Right renal cortex interstitium (tissue), 3 donors: Measurements from ENCODE around the gene DPEP2. TPM values are rescaled to one million over a fixed set of nuclear protein-coding genes. Genes with fewer than 3 reads are reported as not detected.
A peak's percentile ranks its signal among the peaks of the same experiment; 100 is the strongest.
"Not testable (repeated sequence)": the region's sequence is repeated elsewhere in the genome, so short reads cannot be mapped to it uniquely, and the experiment has no call there.

Experiments used
- DNase-seq, 3 donors: peaks; one replicate each; pipeline ENCODE4 v3.0.0-alpha.2; 2013; ENCODE audit warnings: low read depth in 3 of 3, low spot score in 2 of 3
- polyA plus RNA-seq, 3 donors: library from polyadenylated mRNA; unstranded; fragments of 120-200 nt; gene quantifications; one replicate each; pipeline ENCODE4 v1.2.1, GENCODE V29; 2013; ENCODE audit not compliant: insufficient read length in 3 of 3

The DPEP2 gene, protein sequence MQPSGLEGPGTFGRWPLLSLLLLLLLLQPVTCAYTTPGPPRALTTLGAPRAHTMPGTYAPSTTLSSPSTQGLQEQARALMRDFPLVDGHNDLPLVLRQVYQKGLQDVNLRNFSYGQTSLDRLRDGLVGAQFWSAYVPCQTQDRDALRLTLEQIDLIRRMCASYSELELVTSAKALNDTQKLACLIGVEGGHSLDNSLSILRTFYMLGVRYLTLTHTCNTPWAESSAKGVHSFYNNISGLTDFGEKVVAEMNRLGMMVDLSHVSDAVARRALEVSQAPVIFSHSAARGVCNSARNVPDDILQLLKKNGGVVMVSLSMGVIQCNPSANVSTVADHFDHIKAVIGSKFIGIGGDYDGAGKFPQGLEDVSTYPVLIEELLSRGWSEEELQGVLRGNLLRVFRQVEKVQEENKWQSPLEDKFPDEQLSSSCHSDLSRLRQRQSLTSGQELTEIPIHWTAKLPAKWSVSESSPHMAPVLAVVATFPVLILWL
- 1 to 10 TPM in 1 of 3 donors, under 1 TPM in 2; 0.57 to 1.0 (median 0.71) TPM for polyA plus RNA-seq

DNA sequence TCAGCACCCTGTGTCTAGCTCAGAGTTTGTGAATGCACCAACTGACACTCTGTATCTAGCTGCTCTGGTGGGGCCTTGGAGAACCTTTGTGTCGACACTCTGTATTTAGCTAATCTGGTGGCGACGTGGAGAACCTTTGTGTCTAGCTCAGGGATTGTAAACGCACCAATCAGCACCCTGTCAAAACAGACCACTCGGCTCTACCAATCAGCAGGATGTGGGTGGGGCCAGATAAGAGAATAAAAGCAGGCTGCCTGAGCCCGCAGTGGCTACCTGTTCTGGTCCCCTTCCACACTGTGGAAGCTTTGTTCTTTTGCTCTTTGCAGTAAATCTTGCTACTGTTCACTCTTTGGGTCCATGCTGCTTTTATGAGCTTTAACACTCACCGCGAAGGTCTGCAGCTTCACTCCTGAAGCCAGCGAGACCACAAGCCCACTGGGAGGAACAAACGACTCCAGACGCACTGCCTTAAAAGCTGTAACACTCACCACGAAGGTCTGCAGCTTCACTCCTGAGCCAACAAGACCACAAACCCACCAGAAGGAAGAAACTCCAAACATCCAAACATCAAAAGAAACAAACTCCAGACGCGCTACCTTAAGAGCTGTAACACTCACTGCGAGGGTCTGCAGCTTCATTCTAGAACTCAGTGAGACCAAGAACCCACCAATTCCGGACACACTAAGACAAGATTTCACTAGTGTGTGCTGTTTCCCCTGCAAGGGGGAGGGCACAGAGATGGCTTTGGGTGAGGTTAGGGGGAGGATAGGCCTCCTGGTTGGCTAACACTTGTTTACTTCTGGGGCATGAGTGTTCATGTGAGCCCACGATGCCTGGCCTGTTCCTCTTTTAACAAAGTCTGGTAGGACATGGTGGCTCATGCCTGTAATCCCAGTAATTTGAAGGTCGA, at the start of gene DPEP2:
Gene DPEP2 (minus strand): TSS at position 706 of the 910 bp plus-strand sequence. CDS start 6,272 bp downstream, outside the sequence.
- not testable (repeated sequence) for DNase-seq

DNA sequence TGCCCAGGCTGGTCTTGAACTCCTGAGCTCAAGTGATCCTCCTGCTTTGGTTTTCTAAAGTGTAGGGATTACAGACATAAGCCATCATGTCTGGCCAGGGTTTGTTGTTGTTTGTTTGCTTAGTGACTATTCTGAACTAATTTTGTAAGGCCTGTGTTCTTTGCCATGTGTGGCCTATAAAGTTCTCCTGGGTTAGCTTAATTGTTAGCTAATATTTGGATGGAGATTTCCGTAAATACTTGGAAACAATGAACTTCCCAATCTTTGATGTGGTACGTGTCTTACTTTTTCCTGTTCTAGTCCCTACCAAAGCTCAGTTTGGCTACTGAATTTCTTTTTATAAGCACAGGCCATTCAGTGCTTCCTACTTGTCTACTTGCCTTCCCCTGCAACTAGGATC, 48.7 kb upstream of the DPEP2 start:
- DNase-seq: no peak

DNA sequence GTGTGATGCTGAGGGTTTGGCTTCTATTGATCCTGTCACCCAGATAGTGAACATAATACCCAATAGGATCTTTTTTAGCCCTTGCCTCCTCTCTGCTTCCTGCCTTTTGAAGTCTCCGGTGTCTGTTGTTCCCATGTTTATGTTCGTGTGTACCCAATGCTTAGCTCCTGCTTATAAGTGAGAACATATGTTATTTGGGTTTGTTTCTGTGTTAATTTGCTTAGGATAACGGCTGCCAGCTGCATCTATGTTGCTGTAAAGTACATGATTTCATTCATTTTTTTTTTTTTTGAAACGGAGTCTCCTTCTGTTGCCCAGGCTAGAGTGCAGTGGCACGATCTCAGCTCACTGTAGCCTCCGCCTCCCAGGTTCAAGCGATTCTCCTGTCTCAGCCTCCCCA, 46.8 kb upstream of the DPEP2 start:
- DNase-seq: no peak

DNA sequence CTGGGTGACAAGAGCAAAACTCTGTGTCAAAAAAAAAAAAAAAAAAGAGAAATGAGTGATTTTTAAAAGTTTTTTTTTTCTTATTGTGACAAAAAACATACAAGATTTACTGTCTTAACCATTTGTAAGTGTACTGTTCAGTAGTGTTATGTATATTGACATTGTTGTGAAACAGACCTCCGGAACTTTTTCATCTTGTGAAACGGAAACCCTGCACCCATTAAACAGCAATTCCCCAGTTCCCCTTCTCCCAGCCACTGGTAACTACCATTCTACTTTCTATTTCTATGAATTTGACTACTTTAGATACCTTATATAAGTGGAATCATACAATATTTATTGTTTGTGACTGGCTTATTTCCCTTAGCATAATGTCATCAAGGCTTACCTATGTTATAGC, 42.5 kb upstream of the DPEP2 start:
- no peak for DNase-seq

DNA sequence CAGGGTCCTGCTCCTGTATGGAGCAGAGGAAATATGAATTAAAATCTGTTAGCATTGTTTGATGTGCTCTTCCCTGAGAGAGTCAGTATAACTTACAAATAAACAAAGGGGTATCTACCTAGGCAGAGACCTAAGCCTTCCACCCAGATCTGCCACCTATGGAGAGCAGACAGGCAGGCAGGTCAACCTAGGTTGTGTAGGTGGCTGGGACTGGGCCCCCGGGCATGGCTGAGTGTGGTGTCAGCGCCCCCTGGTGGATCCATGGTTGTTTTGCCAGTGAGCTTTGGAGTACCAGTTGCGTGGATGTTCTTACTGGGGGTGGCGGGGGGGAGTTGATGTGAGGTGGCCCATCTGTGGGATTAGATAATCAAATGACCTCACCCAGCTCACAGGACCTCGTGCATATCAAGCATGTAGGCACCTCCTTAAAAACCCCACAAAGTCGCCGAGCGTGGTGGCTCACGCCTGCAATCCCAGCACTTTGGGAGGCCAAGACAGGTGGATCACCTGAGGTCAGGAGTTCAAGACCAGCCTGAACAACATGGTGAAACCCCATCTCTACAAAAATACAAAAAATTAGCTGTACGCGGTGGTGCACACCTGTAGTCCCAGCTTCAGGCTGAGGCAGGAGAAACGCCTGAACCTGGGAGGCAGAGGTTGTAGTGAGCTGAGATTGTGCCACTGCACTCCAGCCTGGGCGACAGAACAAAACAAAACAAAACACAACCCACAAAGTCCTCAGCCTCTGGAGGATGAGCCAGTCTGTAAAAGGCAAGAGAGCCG, 41.4 kb upstream of the DPEP2 start:
- no peak for DNase-seq

DNA sequence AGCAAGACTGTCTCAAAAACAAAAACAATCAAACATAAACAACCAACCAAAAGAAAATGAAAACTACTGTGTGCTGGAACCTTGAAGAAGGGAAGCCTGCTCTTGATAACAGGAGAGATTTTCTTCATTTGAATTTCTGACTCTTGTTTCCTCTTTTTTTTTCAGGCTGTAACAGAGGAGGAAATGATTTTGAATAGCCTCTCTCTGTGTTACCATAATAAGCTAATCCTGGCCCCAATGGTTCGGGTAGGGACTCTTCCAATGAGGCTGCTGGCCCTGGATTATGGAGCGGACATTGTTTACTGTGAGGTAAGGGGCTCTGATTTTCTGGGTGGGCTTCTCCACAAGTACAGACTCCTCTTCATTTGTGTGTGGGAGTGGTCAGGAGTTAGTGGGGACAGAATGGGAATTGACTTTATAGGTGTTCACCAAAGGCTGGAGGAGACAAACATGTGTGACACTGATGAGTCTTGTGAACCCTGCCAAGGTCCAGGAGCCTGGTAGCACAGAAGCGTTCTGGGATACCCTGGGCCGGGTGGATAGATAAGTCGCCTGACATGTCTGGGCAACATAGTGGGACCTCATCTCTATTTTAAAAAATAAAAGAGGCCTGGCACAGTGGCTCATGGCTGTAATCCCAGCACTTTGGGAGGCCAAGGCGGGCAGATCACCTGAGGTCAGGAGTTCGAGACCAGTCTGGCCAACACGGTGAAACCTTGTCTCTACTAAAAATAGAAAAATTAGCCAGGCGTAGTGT, 38.7 kb upstream of the DPEP2 start:
- no peak for DNase-seq

DNA sequence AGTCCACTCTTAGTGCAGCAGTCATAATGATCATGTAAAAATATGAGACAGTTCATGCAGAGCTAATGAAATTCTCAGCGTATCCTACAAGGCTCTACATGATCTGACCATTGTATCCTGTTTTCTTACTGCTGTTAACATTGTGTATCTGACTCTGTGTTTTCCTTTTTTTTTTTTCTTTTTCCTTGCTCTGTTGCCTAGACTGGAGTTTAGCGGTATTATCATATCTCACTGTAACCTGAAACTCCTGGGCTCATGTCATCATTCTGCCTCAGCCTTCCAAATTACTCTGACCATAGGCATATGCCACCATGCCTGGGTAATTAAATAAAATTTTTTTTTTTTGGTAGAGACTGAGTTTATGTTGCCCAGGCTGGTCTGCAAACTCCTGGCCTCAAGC, 35.9 kb upstream of the DPEP2 start:
- no peak for DNase-seq

DNA sequence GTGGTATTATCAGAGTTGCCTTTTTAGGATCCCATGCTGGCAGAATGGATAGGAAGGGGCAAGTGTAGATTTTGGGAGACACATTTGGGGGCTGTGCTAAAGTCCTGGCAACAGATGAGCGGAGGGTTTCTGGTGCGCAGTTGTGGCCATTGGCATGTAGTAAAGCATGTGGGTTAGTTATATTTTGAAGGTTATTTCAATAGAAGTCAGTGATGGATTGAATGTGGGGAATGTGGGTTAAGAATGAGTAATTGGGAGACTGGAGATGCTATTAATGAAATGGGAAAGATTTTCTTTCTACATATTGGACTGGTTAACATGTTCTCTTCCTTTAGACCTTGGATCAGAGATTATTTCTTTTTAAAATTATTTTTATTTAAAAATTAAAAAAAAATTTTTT, 33.8 kb upstream of the DPEP2 start:
- no peak for DNase-seq

DNA sequence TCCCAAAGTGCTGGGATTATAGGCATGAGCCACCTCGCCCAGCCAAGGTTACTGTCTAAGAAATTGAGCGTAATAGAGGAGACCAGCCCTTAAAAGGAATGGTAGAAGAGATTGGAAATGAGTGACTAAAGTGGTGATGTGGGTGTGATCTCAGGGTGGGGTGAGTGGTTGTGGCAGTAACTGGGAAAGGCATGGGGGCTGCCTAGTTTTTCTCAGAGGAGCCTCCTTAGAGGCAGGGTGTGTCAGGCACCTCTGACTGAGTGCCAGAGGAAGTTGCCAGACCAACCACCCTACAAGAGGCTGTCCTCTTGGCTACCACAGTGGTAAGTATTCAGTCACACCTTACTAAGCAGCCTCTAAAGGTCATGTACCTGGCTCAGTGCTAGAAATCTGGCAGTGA, 32.7 kb upstream of the DPEP2 start:
- DNase-seq: no peak

DNA sequence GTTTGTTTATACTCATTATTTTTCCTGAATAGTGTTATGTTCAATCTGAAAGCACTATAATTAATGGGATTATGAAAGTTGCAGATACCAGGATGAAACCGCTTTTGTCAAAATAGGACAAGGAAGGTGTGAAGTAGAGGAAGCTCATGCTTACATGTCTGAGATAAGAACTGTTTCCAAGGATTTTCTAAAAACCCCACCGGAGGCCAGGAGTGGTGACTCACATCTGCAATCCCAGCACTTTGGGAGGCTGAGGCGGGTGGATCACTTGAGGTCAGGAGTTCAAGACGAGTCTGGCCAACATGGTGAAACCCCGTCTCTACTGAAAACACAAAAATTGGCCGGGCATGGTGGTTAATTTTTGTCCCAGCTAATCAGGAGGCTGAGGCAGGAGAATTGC, 30.8 kb upstream of the DPEP2 start:
- DNase-seq: not testable (repeated sequence)

DNA sequence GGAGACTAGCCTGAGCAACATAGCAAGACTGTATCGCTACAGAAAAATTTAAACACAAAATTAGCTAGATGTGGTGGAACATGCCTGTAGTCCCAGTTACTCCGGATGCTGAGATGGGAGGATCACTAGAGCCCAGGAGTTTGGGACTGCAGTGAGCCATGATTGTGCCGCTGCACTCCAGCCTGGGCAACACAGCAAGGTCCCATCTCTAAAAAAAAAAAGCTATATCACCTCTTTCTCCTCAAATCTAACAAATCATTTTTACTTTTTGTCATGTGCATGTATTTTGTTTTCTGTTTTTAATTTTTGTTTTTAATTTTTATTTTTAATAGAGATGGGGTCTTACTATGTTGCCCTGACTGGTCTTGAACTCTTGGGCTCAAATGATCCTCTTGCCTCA, 29.7 kb upstream of the DPEP2 start:
- DNase-seq: no peak

DNA sequence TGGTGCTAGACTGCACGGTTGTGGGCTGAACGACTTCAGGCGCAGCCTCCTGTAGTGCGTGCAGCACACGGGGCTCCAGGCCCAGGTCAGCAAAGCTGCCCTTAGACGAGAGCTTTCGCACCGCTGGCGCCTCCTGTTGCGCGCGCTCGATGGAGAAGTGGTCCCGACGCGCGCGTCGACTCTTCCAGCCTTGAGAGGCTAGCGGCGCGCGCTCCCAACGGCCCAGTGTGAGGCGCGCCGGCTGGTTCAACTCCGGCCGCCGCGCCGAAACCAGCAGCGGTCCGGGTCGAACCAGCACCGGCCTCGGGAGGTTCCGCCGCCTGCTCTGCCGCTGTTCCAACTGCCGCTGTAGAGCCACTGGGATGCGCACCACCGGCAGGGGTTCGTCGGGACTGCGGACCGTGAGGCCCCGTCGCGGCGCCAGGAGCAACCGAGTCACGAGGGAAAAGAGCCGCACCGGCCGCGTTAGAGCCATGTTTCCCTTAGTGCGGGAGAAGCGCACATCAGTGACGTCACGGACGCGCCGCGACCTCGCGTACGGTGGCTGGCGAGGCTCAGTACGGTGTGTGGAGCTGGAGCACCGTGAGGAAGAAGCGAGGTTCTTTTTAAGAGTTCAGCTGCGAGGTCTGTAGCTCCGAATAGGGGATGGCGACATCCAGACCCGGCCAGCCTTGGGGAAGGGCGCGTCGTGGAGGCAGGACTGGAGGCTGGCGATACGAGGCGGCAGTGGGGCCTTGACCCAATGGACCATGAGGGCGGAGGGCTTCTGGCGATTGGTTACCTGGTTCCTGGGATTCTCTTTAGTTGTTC, 23.6 kb upstream of the DPEP2 start, which contains the start of the genes DDX28 and DUS2:
Gene DDX28 (minus strand): TSS at position 505 of the 810 bp plus-strand sequence. CDS start 30 bp downstream, at position 475.
Gene DUS2 (plus strand): TSS at position 557 of the 810 bp plus-strand sequence. CDS start 14,740 bp downstream, outside the sequence.
- peak; percentile 84 to 91 (median 85) for DNase-seq

DNA sequence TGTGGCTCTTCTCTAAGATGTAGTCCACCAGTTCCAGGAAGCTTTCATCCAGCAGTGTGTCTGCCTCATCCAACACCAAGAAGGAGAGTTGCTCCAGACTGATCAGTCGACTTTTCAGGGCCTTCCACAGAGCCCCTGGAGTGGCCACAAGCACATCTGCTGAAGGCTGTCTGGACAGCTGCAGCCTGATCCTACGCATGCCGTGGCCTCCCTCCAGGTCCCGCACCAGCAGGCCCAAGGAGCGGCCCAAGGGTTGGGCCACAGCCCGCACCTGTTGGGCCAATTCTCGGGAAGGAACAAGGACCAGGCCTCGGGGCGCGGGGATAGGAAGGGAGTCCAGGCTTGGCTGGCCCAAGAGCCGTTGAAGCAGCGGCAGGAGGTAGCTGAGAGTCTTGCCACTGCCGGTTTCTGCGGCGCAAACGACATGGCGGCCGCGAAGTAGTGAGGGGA, 23.0 kb upstream of the DPEP2 start:
- DNase-seq: no peak

DNA sequence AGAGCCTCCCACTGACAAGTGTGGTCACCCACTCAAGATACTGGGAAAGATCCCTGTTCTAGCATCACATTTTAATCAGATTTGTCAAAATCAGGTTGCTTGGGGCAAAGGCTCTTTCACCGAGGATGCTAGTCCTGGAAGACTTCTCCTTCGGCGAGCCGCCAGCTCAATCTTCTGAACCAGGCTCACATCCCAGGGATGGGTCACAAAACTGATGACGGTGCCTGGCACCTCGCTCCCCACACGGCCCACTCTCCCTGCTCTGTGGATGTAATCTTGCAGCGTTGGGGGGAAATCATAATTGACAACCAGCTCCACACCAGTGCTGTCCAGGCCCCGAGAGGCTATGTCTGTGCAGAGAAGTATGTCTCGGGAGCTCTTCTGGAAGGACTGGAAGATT, 22.2 kb upstream of the DPEP2 start:
- no peak for DNase-seq

DNA sequence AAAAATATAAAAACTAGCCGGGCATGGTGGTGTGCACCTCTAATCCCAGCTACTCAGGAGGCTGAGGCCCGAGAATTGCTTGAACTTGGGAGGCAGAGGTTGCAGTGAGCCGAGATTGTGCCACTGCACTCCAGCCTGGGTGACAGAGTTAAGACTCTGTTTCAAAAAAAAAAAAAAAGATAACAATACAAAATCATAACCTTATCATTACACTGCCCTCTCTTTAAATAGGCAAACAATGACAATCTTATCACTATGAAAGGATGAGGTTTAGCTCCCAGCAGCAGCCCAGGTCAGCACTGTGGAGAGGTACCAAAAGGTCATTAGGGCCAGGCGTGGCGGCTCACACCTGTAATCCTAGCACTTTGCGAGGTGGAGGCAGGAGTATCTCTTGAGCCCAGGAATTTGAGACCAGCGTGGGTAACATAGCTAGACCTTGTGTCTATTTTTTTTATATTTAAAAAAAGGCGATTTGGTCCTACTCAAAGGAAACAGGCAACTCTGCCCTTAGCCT, 19.9 kb upstream of the DPEP2 start:
- DNase-seq: no peak

DNA sequence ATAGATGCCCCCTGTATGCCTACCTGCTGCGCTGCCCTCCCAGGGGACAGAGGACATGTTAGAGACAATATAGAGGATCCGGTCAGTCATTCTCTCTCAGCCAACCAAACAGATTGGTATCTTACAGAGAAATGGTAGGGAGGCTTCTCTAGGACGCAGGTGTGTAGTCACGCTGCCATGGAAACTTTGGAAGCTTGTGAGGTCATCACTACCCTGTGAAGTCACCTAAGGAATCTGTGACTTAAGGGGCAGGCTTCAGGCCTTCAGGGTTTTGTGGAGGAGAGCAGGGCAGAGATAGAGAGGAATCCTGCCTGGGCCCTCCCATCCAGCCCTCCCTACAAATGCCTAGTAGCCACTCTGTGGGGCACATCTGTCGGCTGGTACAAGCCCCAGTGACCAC, 16.4 kb upstream of the DPEP2 start, which contains the start of gene DPEP2NB:
Gene DPEP2NB (minus strand): TSS at position 231 of the 400 bp plus-strand sequence. CDS start 141 bp downstream, at position 90.
- DNase-seq: no peak

DNA sequence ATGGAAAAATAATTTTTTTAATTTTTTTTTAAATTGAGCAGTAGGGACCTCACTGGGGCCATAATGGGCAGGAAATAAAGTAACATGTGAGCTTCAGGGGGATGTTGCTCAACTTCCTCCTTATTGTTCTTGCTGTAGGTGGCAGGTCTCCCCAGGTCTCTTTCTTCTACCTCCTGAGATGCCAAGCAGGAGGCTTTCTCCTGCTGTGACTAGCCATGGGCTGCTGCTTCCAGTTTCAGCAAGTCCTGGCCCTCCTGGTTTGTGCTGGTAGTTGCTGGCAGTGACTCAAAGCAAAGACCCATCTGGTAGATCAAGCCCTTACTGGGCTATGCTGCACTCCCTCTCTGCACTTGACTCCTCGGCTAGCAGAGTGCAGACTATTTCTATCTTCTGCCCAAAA, 14.2 kb upstream of the DPEP2 start:
- DNase-seq: no peak

DNA sequence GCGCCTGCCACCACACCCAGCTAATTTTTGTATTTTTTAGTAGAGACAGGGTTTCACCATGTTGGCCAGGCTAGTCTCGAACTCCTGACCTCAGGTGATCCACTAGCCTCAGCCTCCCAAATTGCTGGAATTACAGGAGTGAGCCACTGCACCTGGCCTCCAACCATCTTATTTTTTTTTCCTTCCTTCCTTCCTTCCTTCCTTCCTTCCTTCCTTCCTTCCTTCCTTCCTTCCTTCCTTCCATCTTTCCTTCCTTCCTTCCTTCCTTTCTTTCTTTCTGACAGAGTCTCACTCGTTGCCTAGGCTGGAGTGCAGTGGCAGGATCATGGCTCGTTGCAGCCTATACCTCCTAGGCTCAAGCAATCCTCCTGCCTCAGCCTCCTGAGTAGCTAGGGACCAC, 10.6 kb upstream of the DPEP2 start:
- DNase-seq: not testable (repeated sequence)
